SK-N-SH (cell line): ENCODE results near the gene MCM9. TPM values are rescaled to one million over a fixed set of nuclear protein-coding genes. Genes with fewer than 3 reads are reported as not detected.

Experiments
- CTCF ChIA-PET: fragments of 300-600, 350-600 bp; formaldehyde crosslinking; extraction: SDS; loops from one replicate; lab custom pipeline; 2021; lab: Yijun Ruan, JAX
- POLR2A ChIA-PET: fragments of 350-600 bp; sonication (Branson Sonifier 250); formaldehyde crosslinking; extraction: SDS; loops from one replicate; lab custom pipeline; 2020; ENCODE audit warnings: antibody characterized with exemption, inconsistent platforms; lab: Yijun Ruan, JAX
- DNase-seq: peaks from one replicate; pipeline ENCODE4 v3.0.0; 2012
- H2AFZ ChIP-seq: fragments of 200-600 bp; sonication (generic); 2 replicates; pipeline ENCODE4 v1.8.1; 2016; ENCODE audit warnings: antibody characterized with exemption, mild to moderate bottlenecking, low read depth
- H3F3A ChIP-seq: fragments of 200-600 bp; sonication (generic); replicated peaks from 2 replicates; pipeline ENCODE3; 2016; ENCODE audit warnings: antibody characterized with exemption, mild to moderate bottlenecking; ENCODE audit not compliant: insufficient read depth
- H3K27ac ChIP-seq, 2 experiments: fragments of 200-500 bp in 1 of 2; fragments of 200-600 bp in 1 of 2; sonication (Bioruptor generic) in 1 of 2; sonication (generic), shearing (Covaris generic) in 1 of 2; 2 replicates each; pipeline versions ENCODE4 v1.5.1 to v1.6.1; 2014 to 2016; ENCODE audit warnings: low read depth in 2 of 2, inconsistent platforms in 1 of 2, low read length in 1 of 2, mild to moderate bottlenecking in 1 of 2, mixed read lengths in 1 of 2
- H3K27me3 ChIP-seq: fragments of 200-600 bp; sonication (generic), shearing (Covaris generic); 2 replicates; pipeline ENCODE4 v1.6.1; 2016; ENCODE audit warnings: mixed run types; ENCODE audit not compliant: insufficient read depth
- H3K36me3 ChIP-seq, 2 experiments: fragments of 200-500 bp in 1 of 2; fragments of 200-600 bp in 1 of 2; sonication (Bioruptor generic) in 1 of 2; sonication (generic) in 1 of 2; replicated peaks in 1 of 2; 2 replicates each; pipeline versions ENCODE3 to v1.5.1; 2014 to 2016; ENCODE audit warnings: low read length in 1 of 2, mild to moderate bottlenecking in 1 of 2; ENCODE audit not compliant: insufficient read depth in 2 of 2, control insufficient read depth in 1 of 2
- H3K4me1 ChIP-seq, 2 experiments: fragments of 200-500 bp in 1 of 2; fragments of 200-600 bp in 1 of 2; sonication (Bioruptor generic) in 1 of 2; sonication (generic), shearing (Covaris generic) in 1 of 2; 2 replicates each; pipeline versions ENCODE4 v1.5.1 to v1.6.1; 2014 to 2016; ENCODE audit warnings: low read depth in 1 of 2, low read length in 1 of 2, mixed run types in 1 of 2; ENCODE audit not compliant: insufficient read depth in 2 of 2, control insufficient read depth in 1 of 2
- H3K4me2 ChIP-seq: fragments of 200-600 bp; sonication (generic), shearing (Covaris generic); 2 replicates; pipeline ENCODE4 v1.6.1; 2017; ENCODE audit warnings: mixed run types
- H3K4me3 ChIP-seq, 2 experiments: fragments of 200-500 bp in 1 of 2; fragments of 200-600 bp in 1 of 2; sonication (Bioruptor generic) in 1 of 2; sonication (generic), shearing (Covaris generic) in 1 of 2; 2 replicates each; pipeline versions ENCODE4 v1.5.1 to v1.8.1; 2014 to 2016; ENCODE audit warnings: low read depth in 2 of 2, inconsistent platforms in 1 of 2, low read length in 1 of 2, mild to moderate bottlenecking in 1 of 2, mixed read lengths in 1 of 2, moderate library complexity in 1 of 2
- H3K79me2 ChIP-seq: fragments of 200-600 bp; sonication (generic); 2 replicates; pipeline ENCODE4 v1.8.1; 2017; ENCODE audit warnings: mild to moderate bottlenecking; ENCODE audit not compliant: insufficient read depth
- H3K9ac ChIP-seq: fragments of 200-600 bp; sonication (generic); 2 replicates; pipeline ENCODE4 v1.6.1; 2017; ENCODE audit warnings: mixed run types
- H3K9me2 ChIP-seq: fragments of 200-600 bp; sonication (generic); 2 replicates; pipeline ENCODE4 v1.6.1; 2017; ENCODE audit warnings: mixed run types
- H3K9me3 ChIP-seq: fragments of 200-600 bp; sonication (generic); 2 replicates; pipeline ENCODE4 v1.6.1; 2017; ENCODE audit warnings: mixed run types, mild to moderate bottlenecking, moderate library complexity
- H4K20me1 ChIP-seq: fragments of 200-600 bp; sonication (generic); 2 replicates; pipeline ENCODE4 v1.6.1; 2017; ENCODE audit warnings: mild to moderate bottlenecking, mixed run types; ENCODE audit not compliant: insufficient read depth
- CHD2 ChIP-seq: fragments of 150-350 bp; IDR thresholded peaks from 2 replicates; pipeline ENCODE4 v1.6.1; 2018; ENCODE audit warnings: low read length; ENCODE audit not compliant: partially characterized antibody
- ELF1 ChIP-seq: IDR thresholded peaks from 2 replicates; pipeline ENCODE4 v1.4.0; 2012
- EP300 ChIP-seq, 2 experiments: IDR thresholded peaks; 2 replicates each; pipeline versions ENCODE4 v1.4.0 to v1.6.1; 2012; ENCODE audit warnings: borderline replicate concordance in 1 of 2, low read depth in 1 of 2, low read length in 1 of 2
- FOXJ3 ChIP-seq: sonication (generic); formaldehyde crosslinking; IDR thresholded peaks from 2 replicates; pipeline ENCODE4 v1.5.1; 2020; ENCODE audit warnings: mild to moderate bottlenecking, missing genetic modification reagents
- IRF3 ChIP-seq: fragments of 150-350 bp; IDR thresholded peaks from 2 replicates; pipeline ENCODE4 v1.6.1; 2016; ENCODE audit warnings: mild to moderate bottlenecking, low read depth, low read length
- JUND ChIP-seq: IDR thresholded peaks from 2 replicates; pipeline ENCODE4 v1.4.0; 2012
- MAX ChIP-seq: IDR thresholded peaks from 2 replicates; pipeline ENCODE4 v1.4.0; 2012; ENCODE audit warnings: low read depth
- MEF2A ChIP-seq: IDR thresholded peaks from 2 replicates; pipeline ENCODE4 v1.4.0; 2012; ENCODE audit warnings: low read depth, borderline replicate concordance
- MXI1 ChIP-seq: IDR thresholded peaks from 2 replicates; pipeline ENCODE4 v1.6.1; 2012; ENCODE audit warnings: mild to moderate bottlenecking, low read depth, low read length, improper control_type of control experiment
- NRF1 ChIP-seq: IDR thresholded peaks from 2 replicates; pipeline ENCODE4 v1.6.1; 2012; ENCODE audit warnings: low read depth, mild to moderate bottlenecking, low read length
- POLR2AphosphoS5 ChIP-seq: IDR thresholded peaks from 2 replicates; pipeline ENCODE4 v1.6.1; 2012; ENCODE audit warnings: low read depth, low read length
- RAD21 ChIP-seq: IDR thresholded peaks from 2 replicates; pipeline ENCODE4 v1.6.1; 2012; ENCODE audit warnings: mild to moderate bottlenecking, low read length
- RCOR1 ChIP-seq: fragments of 150-350 bp; IDR thresholded peaks from 2 replicates; pipeline ENCODE4 v1.6.1; 2017; ENCODE audit warnings: antibody characterized with exemption, low read length
- RXRA ChIP-seq: IDR thresholded peaks from 2 replicates; pipeline ENCODE4 v1.4.0; 2012; ENCODE audit warnings: low read depth, mild to moderate bottlenecking, borderline replicate concordance
- SMC3 ChIP-seq: IDR thresholded peaks from 2 replicates; pipeline ENCODE4 v1.6.1; 2012; ENCODE audit warnings: low read depth, low read length, improper control_type of control experiment
- TCF12 ChIP-seq: IDR thresholded peaks from 2 replicates; pipeline ENCODE4 v1.4.0; 2012
- TEAD4 ChIP-seq: IDR thresholded peaks from 2 replicates; pipeline ENCODE4 v1.4.0; 2012; ENCODE audit warnings: mild to moderate bottlenecking, borderline replicate concordance; ENCODE audit not compliant: insufficient read depth
- USF2 ChIP-seq: fragments of 150-350 bp; IDR thresholded peaks from 2 replicates; pipeline ENCODE4 v1.6.1; 2017; ENCODE audit warnings: antibody characterized with exemption, low read length, low read depth, borderline replicate concordance
- YY1 ChIP-seq: IDR thresholded peaks from 2 replicates; pipeline ENCODE4 v1.4.0; 2012; ENCODE audit warnings: low read depth, mild to moderate bottlenecking
- WGBS: methylation state at CpG from one replicate; pipeline ENCODE4 v1.1.6; 2017; ENCODE audit warnings: low lambda C conversion rate; 5-methylcytosine and 5-hydroxymethylcytosine counted together
- polyA plus RNA-seq, 3 experiments: library from polyadenylated mRNA; depleted of rRNA; stranded (reverse); fragments of >200 nt; gene quantifications; 2 replicates each; pipeline ENCODE4 v1.2.3, GENCODE V29; 2012
- TF ChIP-seq, protein P1 (sequence below): fragments of 200-600 bp; sonication (generic); IDR thresholded peaks from 2 replicates; pipeline ENCODE4 v1.6.1; 2017; ENCODE audit warnings: antibody characterized with exemption, mild to moderate bottlenecking, moderate library complexity

Gene MCM9
- polyA plus RNA-seq, 1 of the 3 experiments (the other 2 are of a cell fraction) = 1.7 TPM

- Histone ChIP-seq H2AFZ (no peak overlapping the region), H3K4me1 (peaks cover 0 to 3% of the 10 kb centered on the region in 2 experiments; a peak in 1 of 4 replicates), H3F3A (peaks cover 11% of the 10 kb centered on the region), H3K79me2 (no peaks in the 10 kb centered on the region; the same call in none of the 2 replicates), H3K27ac (no peak overlapping the region), H3K4me3 (no peak overlapping the region), H3K36me3 (peaks cover 11 to 22% of the 10 kb centered on the region in 2 experiments), H3K9me3 (no peaks in the 10 kb centered on the region), H3K4me2 (no peak overlapping the region), H3K27me3 (no peaks in the 10 kb centered on the region), H4K20me1 (no peaks in the 10 kb centered on the region), H3K9ac (no peak overlapping the region), H3K9me2 (no peaks in the 10 kb centered on the region)
- TF ChIP-seq RCOR1 (no peak), RXRA (no peak), TEAD4 (no peak), NRF1 (no peak), FOXJ3 (CRISPR knock-in tag) (no peak), MXI1 (no peak), JUND (no peak), TCF12 (no peak), ELF1 (no peak), POLR2AphosphoS5 (no peak), YY1 (no peak), IRF3 (no peak), EP300 (IDR thresholded peaks at IDR 0.05; ENCODE audit: borderline replicate concordance in 1 of 2, low read depth in 1 of 2, low read length in 1 of 2) (no peak), CHD2 (no peak), MEF2A (no peak)
- TF ChIP-seq, protein P1, sequence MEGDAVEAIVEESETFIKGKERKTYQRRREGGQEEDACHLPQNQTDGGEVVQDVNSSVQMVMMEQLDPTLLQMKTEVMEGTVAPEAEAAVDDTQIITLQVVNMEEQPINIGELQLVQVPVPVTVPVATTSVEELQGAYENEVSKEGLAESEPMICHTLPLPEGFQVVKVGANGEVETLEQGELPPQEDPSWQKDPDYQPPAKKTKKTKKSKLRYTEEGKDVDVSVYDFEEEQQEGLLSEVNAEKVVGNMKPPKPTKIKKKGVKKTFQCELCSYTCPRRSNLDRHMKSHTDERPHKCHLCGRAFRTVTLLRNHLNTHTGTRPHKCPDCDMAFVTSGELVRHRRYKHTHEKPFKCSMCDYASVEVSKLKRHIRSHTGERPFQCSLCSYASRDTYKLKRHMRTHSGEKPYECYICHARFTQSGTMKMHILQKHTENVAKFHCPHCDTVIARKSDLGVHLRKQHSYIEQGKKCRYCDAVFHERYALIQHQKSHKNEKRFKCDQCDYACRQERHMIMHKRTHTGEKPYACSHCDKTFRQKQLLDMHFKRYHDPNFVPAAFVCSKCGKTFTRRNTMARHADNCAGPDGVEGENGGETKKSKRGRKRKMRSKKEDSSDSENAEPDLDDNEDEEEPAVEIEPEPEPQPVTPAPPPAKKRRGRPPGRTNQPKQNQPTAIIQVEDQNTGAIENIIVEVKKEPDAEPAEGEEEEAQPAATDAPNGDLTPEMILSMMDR = no peak
- WGBS = 89% methylated on average over 5 of the region's 5 CpGs
- no peak for DNase-seq
- POLR2A ChIA-PET = no interaction called here
- CTCF ChIA-PET = no interaction called here
Measured at GRCh38 chr6:118931436-118931835, 3.5 kb downstream of the MCM9 start.

DNA sequence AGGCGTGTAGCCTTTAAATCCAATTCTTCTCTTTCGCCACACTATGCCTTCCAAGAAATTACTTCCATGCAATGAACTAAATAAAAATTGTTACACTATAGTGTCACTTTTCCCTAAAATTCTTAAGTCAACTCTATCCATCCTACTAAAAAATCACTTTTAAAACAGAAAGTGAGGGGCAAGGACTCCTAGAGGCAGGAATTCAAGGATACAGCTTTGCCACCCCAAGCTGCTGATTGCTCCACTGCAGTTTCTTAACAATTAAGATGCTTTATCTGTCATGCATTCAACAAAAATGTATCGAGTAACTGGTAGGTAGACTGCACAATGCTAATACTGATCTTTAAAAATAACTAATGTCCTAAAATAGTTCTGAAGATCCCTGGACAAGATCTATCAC, 4.3 kb downstream of the MCM9 start:
- H3F3A ChIP-seq = peaks cover 10% of the 10 kb centered on the region
- peaks cover 0 to 3% of the 10 kb centered on the region in 2 experiments; a peak in 1 of 4 replicates for H3K4me1 ChIP-seq
- H3K9ac ChIP-seq = no peak overlapping the region
- TF ChIP-seq USF2 (no peak), YY1 (no peak), JUND (no peak), RAD21 (no peak), SMC3 (no peak), MAX (no peak)
- TF ChIP-seq, protein P1 = peak; percentile 35
- ChIA-PET POLR2A (no interaction called here), CTCF (no interaction called here)
- 96% methylated on average over 3 of the region's 3 CpGs for WGBS
- H4K20me1 ChIP-seq = no peaks in the 10 kb centered on the region
- no peaks in the 10 kb centered on the region for H3K9me3 ChIP-seq
- no peak overlapping the region for H3K4me3 ChIP-seq
- H3K9me2 ChIP-seq = no peaks in the 10 kb centered on the region
- H3K4me2 ChIP-seq = no peak overlapping the region
- no peak overlapping the region for H3K27ac ChIP-seq
- no peak overlapping the region for H2AFZ ChIP-seq
- H3K36me3 ChIP-seq = peaks cover 12 to 24% of the 10 kb centered on the region in 2 experiments
- DNase-seq = no peak
- H3K79me2 ChIP-seq = no peaks in the 10 kb centered on the region; the same call in none of the 2 replicates
- no peaks in the 10 kb centered on the region for H3K27me3 ChIP-seq
